HG02759 (cell line): Measurements from ENCODE around the gene ACSM5.
A peak's percentile ranks its signal among the peaks of the same experiment; 100 is the strongest.
"Not testable (repeated sequence)": the region's sequence is repeated elsewhere in the genome, so short reads cannot be mapped to it uniquely, and the experiment has no call there.

Experiments
- ATAC-seq: cut with Tn5 transposase; IDR thresholded peaks from one replicate; pipeline ENCODE4 v1.9.1; 2021; ENCODE audit warnings: mild to moderate bottlenecking, moderate library complexity; ENCODE audit not compliant: unreplicated experiment

Gene ACSM5

DNA sequence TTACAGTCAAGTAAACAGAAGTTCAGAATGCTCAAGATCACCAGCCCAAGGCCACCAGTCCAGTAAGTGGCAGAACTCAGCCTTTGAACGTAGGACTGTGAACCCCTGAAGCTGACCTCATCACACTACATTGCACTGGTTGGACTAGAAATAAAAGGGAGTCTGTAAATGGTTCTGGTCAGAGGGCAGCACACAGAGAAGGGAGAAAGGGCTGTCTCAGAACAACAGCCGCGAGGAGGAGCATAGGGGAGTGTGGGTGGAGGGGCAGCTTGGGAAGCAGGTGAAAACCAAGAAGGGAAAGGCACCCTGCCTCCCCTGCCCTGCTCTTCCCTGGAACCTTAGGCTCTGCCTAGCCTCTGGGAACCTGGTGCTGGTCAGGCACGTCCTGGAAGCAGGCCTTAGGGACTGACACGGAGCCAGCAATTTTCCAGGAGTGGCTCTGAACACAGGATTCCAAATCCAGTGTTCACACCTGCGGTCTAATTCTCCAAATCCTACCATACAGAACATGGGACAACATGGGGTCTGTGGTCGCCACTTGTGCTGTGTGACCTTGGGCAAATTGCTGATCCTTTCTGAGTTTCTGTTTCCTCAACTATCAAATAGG is 11.8 kb upstream of the ACSM5 start:
- no peak for ATAC-seq

DNA sequence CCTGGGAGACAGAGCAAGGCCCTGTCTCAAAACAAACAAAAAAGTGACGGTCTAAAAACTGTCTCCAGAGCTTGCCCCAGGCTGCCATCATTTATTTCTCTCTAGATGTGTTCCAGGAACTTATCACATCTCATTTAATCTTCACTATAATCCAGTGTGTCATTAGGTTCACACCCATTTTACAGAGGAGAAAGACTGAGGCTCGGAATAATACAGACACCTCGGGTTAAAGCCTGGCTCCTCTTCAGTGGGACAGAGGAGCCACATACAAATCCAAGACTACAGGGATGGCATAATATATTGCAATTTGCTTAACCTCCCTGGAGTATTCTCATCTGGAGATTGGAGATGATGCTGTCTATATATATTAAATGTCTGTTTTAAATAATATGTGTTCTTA is 10.7 kb upstream of the ACSM5 start:
- ATAC-seq, result no peak

DNA sequence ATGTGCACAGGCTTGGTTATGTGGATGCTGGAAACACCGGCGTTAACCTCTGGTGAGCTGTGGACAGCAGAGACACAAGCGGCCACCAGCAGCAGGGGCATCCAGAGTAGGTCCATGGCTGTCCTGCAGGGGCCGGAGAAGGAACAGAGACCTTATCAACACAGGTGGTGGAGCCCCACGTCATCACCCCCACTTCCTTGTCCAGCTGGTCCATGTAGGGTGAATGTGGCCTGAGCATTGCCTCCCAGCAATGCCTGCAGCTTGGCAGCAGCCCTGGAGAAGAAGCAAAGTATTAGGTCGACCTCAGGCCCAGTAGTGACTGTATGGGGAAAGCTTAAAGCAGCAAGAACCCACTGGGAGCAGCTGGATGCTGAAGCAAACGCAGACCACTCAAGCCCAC is 10.1 kb upstream of the ACSM5 start:
- ATAC-seq, result no peak

DNA sequence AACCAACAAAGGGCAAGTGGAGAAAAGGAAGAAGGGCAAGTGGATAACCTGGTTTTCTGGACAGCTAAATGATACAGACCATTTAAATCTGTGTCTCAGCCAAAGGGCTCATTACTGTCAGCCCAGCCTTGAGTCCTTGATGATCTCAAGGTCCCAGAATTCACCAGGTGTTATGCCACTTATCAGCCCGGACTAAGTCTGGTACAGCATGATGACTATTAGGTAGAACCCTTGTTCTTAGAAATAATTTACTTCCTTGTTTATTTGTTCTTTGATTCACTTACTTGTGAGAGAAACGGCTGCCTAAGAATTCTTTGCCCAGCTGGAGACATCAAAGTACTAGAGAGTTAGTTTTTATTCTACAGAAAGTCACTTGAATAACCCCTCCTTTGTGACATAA is 8.3 kb upstream of the ACSM5 start:
- no peak for ATAC-seq

DNA sequence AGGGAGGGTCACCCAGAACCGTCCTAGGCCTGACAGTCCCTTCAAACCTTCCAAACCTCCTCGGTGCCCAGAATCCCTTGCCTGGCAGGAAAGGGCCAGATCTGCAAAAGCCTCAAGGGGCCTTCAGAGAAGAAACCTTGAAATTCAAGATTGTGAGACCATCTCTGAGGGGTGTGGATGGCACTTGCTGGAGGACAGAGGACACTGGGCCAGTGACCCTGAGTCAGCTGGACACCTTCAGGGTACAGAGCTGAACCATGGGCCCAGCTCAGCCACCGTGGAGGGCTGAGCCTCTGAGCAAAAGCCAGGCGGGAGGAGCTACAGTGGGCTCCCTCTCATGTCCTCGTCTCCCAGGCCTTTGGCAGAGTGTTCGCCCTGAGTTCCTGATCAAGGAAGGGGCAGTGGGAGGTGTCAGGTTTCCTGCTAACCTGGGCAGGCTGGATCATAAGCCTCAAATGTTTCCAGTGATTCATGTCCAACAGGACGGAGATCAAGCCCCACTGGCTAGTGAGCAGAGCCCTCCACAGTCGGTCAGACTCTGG is 7.8 kb upstream of the ACSM5 start:
- ATAC-seq, result no peak

DNA sequence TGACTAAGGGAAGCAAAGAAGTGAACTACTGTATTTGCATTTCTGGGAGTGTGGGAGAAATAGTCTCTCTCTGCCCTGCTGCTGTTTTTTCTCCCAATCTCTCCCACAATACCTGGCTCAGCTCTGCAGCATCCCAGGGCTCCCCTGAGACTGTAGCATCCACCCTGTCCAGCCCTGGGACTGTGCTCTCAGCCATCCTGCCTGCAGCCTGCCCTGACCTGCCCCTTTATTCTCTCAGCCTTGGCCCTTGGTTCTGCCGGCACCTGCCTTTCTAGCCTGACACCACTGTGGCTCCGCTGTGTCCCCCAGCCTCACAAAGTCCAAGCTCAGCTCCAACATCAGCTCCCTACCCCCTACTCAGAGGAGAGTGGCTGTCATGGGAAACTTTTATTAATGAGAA is 6.7 kb upstream of the ACSM5 start:
- ATAC-seq, result no peak

DNA sequence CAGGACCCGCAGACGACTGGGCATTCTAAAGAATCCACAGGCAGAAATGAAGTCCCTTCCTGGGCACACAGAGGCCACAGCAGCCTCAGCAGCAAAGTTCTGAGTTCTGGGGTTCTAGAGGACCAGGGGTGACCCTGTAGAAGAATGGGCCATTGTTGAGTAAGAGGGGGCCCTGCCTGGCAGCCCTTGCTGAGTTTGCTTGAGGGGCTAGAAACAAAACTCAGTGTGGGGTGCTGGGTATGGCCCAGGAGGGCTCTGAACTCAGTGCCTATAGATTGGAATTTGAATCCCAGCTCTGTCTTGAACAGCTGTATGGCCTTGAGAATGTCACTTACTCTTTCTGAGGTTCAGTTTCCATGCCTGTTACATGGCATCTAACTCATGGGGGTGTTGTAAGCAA is 4.7 kb upstream of the ACSM5 start, which contains the start of gene PDILT:
PDILT (minus strand) TSS at position 101 of the 400 bp plus-strand sequence. CDS start 5,437 bp downstream, outside the sequence.
- ATAC-seq, result no peak

DNA sequence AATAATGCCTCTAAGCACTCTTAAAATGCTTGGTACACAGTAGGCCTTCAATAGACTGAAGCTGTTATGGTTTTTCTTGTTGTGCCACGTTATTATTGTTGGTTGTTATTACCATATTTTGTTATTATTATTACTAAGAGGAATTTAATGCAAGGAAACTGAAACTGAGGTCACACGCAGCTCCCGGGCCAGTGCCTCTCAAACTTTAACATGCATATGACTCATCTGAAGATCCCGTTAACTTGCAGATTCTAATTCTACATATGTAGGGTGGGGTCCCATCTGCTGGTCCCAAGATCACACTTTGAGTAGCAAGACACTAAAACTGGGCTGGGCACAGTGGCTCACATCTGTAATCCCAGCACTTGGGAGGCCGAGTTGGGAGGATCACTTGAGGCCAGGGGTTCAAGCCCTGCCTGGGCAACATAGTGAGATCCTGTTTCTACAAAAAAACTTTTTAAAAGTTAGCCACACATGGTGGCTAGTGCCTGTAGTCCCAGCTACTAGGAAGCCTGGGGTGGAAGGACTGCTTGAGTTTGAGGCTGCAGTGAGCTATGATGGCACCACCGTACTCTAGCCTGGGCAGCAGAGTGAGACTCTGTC is 888 bp downstream of the ACSM5 start:
- ATAC-seq, result peak; percentile 70

DNA sequence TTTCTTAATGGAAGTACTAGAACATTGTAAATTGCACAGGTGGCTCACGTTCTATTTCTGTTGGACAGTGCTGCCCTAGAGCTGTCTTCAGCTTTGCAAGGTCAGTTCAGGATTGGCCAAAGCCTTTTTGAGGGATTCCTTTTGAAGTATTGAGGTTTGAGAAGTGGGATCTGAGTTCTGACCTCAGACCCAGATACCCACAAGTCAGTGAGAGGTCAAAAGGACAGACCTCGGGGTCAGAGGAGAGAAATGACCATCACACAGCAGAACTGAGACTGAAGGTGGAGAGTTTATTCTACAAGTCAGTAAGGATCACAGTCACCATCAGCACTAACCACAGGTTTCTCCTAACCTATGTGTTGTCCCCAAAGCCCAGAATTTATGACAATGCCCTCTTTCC is 1.7 kb downstream of the ACSM5 start:
- no peak for ATAC-seq

DNA sequence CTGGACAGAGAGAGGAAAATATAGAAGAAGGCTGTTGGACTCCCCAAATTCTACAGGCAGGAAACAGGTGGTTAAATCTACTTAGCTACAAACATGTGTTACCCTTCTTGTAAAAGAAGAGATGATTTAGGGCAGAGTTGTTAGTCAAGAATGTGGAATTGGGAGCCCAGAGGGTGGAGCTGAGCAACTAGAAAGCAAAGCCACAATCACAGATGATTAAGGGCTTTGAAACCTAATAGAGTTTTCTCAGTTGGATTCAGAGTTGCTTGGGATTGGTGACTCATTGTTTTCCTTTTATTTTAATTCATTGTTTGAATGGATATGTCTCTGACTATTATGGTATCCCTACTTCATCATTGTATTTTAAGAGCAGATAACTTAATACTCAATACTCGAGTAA is 6.2 kb downstream of the ACSM5 start:
- no peak for ATAC-seq

DNA sequence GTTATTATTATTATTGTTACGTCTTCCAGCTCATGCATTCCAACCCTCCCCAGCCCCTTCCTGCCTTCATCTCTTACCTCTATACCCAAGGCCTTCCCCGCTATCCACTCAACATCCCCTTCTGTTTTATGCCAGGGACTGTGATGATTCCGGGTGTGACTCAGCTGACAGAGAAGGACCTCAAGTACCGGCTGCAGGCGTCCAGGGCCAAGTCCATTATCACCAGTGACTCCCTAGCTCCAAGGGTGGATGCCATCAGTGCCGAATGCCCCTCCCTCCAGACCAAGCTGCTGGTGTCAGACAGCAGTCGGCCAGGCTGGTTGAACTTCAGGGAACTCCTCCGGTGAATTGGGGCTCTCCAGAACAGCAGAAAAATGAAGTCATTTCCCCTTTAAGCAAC is 9.8 kb downstream of the ACSM5 start:
- ATAC-seq, result not testable (repeated sequence)

DNA sequence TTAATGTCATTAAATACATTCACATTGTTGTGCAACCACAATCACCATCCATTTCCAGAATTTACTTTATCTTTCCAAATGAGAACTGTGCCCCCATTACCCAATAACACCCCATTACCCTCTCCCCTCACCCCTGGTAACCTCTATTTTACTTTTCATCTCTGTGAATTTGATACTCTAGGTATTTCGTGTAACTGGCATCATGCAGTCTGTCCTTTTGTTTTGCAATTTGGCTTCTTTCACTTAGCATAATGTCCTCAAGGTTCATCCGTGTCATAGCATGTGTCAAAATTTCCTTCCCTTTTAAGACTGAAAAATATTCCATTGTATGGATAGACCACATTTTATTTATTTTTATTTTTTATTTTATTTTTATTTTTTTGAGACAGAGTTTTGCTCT is 12.4 kb downstream of the ACSM5 start:
- not testable (repeated sequence) for ATAC-seq

DNA sequence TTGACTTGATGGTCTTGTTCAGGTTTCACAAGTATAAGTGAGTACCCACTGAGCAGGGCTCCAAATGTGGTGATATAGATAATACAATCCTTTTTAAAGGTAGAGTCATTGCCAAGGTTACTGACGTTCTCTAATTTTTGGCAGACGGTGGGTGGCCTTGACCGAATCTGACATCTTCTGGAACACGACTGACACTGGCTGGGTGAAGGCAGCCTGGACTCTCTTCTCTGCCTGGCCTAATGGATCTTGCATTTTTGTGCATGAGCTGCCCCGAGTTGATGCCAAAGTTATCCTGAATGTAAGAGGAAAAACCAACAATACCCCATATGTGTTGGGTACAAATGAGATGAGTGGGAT is 14.4 kb downstream of the ACSM5 start:
- not testable (repeated sequence) for ATAC-seq

DNA sequence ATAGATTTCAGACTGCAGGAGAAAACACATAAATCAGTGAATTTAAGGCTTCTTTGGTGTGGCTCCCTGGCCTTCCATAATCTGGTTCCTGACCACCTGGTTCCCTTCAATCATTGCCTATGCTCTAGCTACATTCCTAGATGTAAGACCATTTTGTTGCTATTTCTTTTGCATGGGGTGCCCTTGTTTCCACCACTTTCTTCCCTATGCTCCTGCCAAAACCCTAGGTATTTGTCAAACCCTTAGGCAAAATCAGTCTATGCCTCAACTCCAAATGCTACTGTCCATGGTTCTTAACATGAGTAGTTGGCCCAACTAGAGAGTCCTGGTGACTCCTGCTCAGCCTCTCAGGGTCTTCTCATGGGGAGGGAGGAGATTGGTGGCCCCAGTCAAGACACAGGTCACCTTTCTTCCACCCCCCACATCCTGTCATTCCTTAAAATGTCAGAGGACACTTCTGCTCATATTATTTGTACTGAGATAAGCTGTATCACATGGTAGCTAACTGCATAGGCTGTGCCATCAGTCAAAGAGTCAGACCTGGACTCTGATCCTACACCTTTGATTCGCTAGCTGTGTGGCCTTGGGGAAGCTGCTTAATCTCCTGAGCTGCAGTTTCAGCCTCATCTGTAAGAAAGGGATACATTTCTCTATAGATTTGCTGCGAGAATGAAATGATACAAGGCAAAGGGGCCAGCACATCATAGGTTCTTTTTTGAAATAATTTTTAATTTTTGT is 15.0 kb downstream of the ACSM5 start:
- no peak for ATAC-seq

DNA sequence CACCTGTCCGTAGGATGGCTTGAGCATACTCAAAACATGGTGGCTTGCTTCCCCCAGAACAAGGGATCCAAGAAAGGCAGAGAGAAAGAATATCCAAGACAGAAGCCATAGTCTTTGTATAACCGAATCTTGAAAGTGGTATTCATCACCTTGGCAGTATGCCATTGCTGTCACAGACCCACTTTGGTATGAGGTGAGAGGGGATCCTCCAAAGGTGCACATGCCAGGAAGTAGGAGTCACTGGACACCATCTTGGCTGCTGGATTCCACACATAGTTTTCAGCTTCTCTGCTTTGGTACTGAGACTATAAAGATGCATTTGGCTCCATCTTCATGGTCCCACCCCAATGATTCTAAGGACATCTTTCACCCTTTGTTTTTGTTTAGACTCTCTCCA is 18.1 kb downstream of the ACSM5 start:
- ATAC-seq, result not testable (repeated sequence)

DNA sequence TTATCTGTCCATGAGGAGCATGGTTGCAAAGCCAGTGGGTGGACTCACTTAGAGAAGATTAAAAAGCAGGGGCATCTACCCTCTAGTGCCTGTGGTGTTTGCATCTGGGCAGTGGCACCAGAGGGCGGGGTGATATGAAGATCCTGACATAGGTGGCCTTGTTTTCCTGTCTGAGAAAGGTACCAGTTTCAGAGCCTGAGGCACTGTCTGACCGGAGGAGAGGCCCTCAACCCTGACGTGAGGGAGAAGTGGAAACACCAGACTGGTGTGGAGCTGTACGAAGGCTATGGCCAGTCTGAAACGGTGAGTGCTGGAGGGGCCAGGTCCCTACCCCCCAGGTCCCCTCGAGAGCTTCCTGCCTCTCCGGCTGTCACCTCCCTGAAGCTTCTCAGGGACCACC is 20.2 kb downstream of the ACSM5 start:
- not testable (repeated sequence) for ATAC-seq

DNA sequence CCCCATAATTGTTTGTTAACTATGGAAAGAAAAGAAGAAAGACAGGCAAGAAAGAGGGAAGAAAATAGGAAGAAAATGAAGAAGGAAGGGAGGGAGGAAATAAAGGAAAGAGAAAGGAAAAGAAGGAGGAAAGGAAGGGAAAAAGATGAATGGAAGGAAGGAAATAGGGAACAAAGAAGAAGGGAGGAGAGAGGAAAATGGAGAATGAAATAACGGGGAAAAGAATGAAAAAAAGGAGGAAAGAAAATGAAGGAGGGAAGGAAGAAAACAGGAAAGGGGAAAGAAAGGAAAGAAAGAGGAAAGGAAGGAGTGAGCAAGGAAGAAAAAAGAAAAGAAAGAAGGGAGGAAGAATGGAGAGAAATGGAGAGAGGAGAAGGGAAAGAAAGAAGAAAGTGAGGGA is 21.1 kb downstream of the ACSM5 start:
- ATAC-seq, result not testable (repeated sequence)

DNA sequence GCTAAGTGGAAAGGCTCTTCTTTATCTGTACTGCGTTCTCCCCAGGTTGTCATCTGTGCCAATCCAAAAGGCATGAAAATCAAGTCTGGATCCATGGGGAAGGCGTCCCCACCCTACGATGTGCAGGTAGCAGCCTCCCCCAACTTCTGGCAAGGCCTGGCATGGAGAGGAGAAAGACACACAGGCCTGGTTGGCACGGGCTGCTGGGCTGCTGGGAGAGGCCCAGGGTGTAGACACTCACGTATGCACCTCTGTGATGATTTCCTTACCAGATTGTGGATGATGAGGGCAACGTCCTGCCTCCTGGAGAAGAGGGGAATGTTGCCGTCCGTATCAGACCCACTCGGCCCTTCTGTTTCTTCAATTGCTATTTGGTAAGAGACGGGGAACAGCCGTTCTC is 21.6 kb downstream of the ACSM5 start:
- no peak for ATAC-seq

DNA sequence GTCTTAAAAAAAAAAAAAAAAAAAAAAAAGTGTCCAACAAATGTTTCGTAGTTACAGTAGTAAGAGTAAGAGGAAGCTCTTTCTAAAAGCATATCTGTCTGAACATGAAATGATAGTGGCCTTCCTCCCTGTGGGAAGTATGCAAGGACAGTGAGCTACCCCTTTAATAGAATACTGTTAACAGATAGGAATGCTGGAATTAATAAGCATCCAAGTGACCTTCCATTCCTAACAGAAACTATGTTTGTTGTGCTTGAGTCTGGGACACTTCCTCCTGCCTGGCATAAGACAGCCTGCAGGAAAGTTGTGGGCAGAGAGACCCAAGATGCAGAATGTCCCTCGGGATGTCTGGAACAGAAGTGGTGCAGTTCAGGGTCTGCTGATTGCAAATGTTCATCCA is 29.6 kb downstream of the ACSM5 start:
- not testable (repeated sequence) for ATAC-seq

DNA sequence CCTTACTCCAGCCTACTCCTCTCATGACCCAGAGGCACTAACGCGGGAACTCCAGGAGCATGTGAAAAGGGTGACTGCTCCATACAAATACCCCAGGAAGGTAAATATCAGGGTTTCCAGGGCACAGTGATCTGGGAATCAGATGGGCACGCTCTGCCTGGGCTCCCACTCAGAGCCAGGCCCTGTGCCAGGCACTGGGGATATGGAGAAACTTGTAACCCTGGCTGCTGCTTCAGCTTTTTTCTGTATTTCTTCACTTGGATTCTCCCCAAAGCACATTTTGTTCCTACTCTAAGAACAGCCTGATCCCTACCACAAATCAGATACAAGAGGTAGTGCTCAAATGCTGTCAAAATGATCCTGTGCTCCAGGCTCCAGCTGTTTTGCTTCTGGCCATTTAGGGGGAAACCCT is 30.5 kb downstream of the ACSM5 start:
- ATAC-seq, result not testable (repeated sequence)

DNA sequence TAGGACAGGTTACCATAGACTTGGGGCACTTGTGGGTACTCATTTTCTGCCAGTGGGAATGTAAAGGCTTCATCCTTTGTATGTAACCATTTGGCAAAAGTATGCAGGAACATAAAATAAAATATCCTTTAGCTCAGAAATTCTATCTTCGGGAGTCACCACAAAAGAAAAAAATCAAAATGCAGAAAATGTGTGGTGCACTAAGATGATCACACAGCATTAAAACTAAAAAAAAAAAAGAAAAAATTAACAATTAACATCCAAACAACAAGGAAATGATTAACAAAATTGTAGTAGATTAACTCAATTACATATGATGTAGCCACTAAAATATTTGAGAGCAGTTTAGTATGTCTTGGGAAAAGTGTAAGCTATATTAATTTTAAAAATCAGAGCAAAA is 31.4 kb downstream of the ACSM5 start:
- ATAC-seq, result not testable (repeated sequence)

DNA sequence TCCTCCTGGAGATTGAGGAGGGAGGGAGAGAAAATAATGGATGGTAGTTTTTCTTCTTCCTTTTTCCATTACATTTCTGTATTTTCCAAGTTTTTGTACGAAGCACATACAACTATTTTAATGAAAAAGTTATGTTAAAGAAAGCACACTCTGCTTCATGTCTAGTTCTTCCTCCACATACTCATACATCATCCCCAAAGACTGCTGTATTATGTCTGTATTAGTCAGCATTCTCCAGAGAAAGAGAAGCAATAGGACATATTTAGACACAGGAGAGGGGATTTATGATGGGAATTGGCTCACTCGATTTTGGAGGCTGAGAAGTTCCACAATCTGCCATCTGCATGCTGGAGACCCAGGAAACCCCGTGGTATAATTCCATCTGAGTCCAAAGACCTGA is 31.9 kb downstream of the ACSM5 start:
- no peak for ATAC-seq
